Uterus (tissue), 2 donors: Measurements from ENCODE around the gene USP9Y.

ENCODE experiments used
- POLR2A ChIP-seq, 2 donors: fragments of 450-650 bp; IDR thresholded peaks; one replicate each; pipeline ENCODE4 v1.6.1; 2016; ENCODE audit warnings: antibody characterized with exemption in 2 of 2, mild to moderate bottlenecking in 1 of 2, moderate library complexity in 1 of 2
- TF ChIP-seq, protein P1 (sequence below), 4 experiments: fragments of 200-600 bp in 2 of 4; fragments of 450-650 bp in 2 of 4; sonication (generic) in 2 of 4; IDR thresholded peaks; one replicate each; pipeline ENCODE4 v1.5.1; 2016 to 2019; ENCODE audit warnings: antibody characterized with exemption in 4 of 4, mild to moderate bottlenecking in 2 of 4, moderate library complexity in 1 of 4

DNA sequence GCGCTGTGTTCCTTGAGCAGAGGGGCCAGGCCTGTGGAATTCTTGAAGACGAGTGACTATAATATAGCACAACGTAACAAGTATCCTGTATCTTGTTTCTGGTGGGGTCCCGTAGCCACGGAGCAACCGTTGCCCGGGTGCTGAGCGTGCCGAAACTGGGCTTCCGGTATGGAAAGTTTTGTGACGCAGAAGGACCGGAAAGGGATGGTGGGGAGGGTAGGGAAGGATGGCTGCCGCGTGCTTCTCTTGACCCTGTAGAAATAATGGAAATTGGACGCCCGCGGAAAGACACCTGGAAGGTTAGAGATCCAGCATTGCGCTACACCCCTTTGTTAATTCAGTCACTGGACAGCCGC is 204.5 kb downstream of the USP9Y start:
- TF ChIP-seq, protein P1, sequence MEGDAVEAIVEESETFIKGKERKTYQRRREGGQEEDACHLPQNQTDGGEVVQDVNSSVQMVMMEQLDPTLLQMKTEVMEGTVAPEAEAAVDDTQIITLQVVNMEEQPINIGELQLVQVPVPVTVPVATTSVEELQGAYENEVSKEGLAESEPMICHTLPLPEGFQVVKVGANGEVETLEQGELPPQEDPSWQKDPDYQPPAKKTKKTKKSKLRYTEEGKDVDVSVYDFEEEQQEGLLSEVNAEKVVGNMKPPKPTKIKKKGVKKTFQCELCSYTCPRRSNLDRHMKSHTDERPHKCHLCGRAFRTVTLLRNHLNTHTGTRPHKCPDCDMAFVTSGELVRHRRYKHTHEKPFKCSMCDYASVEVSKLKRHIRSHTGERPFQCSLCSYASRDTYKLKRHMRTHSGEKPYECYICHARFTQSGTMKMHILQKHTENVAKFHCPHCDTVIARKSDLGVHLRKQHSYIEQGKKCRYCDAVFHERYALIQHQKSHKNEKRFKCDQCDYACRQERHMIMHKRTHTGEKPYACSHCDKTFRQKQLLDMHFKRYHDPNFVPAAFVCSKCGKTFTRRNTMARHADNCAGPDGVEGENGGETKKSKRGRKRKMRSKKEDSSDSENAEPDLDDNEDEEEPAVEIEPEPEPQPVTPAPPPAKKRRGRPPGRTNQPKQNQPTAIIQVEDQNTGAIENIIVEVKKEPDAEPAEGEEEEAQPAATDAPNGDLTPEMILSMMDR (IDR thresholded peaks at IDR 0.05): no peak
- TF ChIP-seq POLR2A (IDR thresholded peaks at IDR 0.05): no peak
